Type B pancreatic cell (in vitro differentiated cells): Measurements from ENCODE around the gene LMX1A. TPM values are rescaled to one million over a fixed set of nuclear protein-coding genes. Genes with fewer than 3 reads are reported as not detected.

Experiments used
- DNase-seq: peaks from one replicate; pipeline ENCODE4 v3.0.0; 2021; ENCODE audit warnings: mixed read lengths; ENCODE audit not compliant: unreplicated experiment; ENCODE audit errors: extremely low spot score
- H3K27ac Mint-ChIP-seq: 2 replicates; pipeline ENCODE4 v1.8.0; 2021; ENCODE audit warnings: mild to moderate bottlenecking, mixed read lengths
- H3K27me3 Mint-ChIP-seq: 2 replicates; pipeline ENCODE4 v1.8.0; 2021; ENCODE audit warnings: mixed read lengths
- H3K36me3 Mint-ChIP-seq: 2 replicates; pipeline ENCODE4 v1.8.0; 2021; ENCODE audit warnings: mixed read lengths
- H3K4me1 Mint-ChIP-seq: one replicate; pipeline ENCODE4 v1.8.0; 2021; ENCODE audit warnings: mixed read lengths; ENCODE audit not compliant: unreplicated experiment
- H3K4me3 Mint-ChIP-seq: 2 replicates; pipeline ENCODE4 v1.8.0; 2021; ENCODE audit warnings: mild to moderate bottlenecking, mixed read lengths
- H3K9me3 Mint-ChIP-seq: 2 replicates; pipeline ENCODE4 v1.8.0; 2021; ENCODE audit warnings: mixed read lengths
- CTCF ChIP-seq: fragments of 200-600 bp; sonication (generic); conservative IDR thresholded peaks from 2 replicates; pipeline ENCODE4 v1.5.0; 2021; ENCODE audit warnings: antibody characterized with exemption, mild to moderate bottlenecking
- total RNA-seq: library from RNA; stranded (reverse); gene quantifications from 2 replicates; pipeline ENCODE4 v1.2.1, GENCODE V29; 2021; ENCODE audit warnings: low replicate concordance

Gene LMX1A
- total RNA-seq, 1 donor from 2014 or later: 34.4 TPM

- DNase-seq: no peak
- Mint-ChIP-seq H3K27me3 (peaks cover 42% of the 10 kb centered on the region), H3K27ac (no peak overlapping the region), H3K4me3 (no peak overlapping the region), H3K4me1 (no peaks in the 10 kb centered on the region), H3K36me3 (no peaks in the 10 kb centered on the region), H3K9me3 (no peaks in the 10 kb centered on the region)
- no peak for TF ChIP-seq CTCF
Observed at GRCh38 chr1:165383599-165384405, 27.3 kb upstream of the LMX1A start.

- no peak overlapping the region for H3K4me3 Mint-ChIP-seq
- H3K27me3 Mint-ChIP-seq: peaks cover 38% of the 10 kb centered on the region
- H3K36me3 Mint-ChIP-seq: no peaks in the 10 kb centered on the region
- H3K27ac Mint-ChIP-seq: no peak overlapping the region
- no peak for TF ChIP-seq CTCF
- H3K9me3 Mint-ChIP-seq: no peaks in the 10 kb centered on the region
- H3K4me1 Mint-ChIP-seq: no peaks in the 10 kb centered on the region
- DNase-seq: no peak
Observed at GRCh38 chr1:165383067-165383466, 26.6 kb upstream of the LMX1A start.

- H3K27me3 Mint-ChIP-seq: peaks cover 31% of the 10 kb centered on the region
Observed at GRCh38 chr1:165381745-165382505, 25.4 kb upstream of the LMX1A start.

GRCh38 chr1:165376811-165377311, 20.3 kb upstream of the LMX1A start:
- TF ChIP-seq CTCF: no peak
- DNase-seq: no peak
- Mint-ChIP-seq H3K36me3 (no peaks in the 10 kb centered on the region), H3K27ac (peak overlapping the region; percentile 81), H3K4me3 (peak overlapping the region; percentile 88), H3K4me1 (peaks cover 23% of the 10 kb centered on the region), H3K9me3 (no peaks in the 10 kb centered on the region), H3K27me3 (peaks cover 45% of the 10 kb centered on the region)

More at GRCh38 chr1:165381745-165382505, 25.4 kb upstream of the LMX1A start:
- TF ChIP-seq CTCF: no peak
- Mint-ChIP-seq H3K4me1 (peaks cover 3% of the 10 kb centered on the region), H3K4me3 (no peak overlapping the region), H3K9me3 (no peaks in the 10 kb centered on the region), H3K27ac (no peak overlapping the region), H3K36me3 (no peaks in the 10 kb centered on the region)
- no peak for DNase-seq

GRCh38 chr1:165376041-165376810, 19.7 kb upstream of the LMX1A start:
- peak; percentile 82 for DNase-seq
- no peak for TF ChIP-seq CTCF
- H3K4me3 Mint-ChIP-seq: peak overlapping the region; percentile 88
- H3K4me1 Mint-ChIP-seq: peaks cover 23% of the 10 kb centered on the region
- peak overlapping the region; percentile 81 for H3K27ac Mint-ChIP-seq
- peaks cover 48% of the 10 kb centered on the region for H3K27me3 Mint-ChIP-seq
- H3K36me3 Mint-ChIP-seq: no peaks in the 10 kb centered on the region
- no peaks in the 10 kb centered on the region for H3K9me3 Mint-ChIP-seq
